OCI-LY3 (cell line): ENCODE data around the gene COL11A2.

Source experiments
- H2AFZ ChIP-seq: fragments of 200-600, 300-600 bp; shearing (Covaris generic); 2 replicates; pipeline ENCODE4 v1.6.0; 2014; ENCODE audit warnings: antibody characterized with exemption, low read depth, low read length
- H3K27ac ChIP-seq: fragments of 200-600, 300-600 bp; sonication (generic); 2 replicates; pipeline ENCODE4 v1.5.1; 2014; ENCODE audit warnings: mild to moderate bottlenecking, low read length, moderate library complexity, mixed read lengths
- H3K27me3 ChIP-seq: fragments of 200-600, 300-600 bp; sonication (generic); 2 replicates; pipeline ENCODE4 v1.6.1; 2014; ENCODE audit warnings: low read depth, low read length, mixed read lengths
- H3K36me3 ChIP-seq: fragments of 200-600, 300-600 bp; sonication (generic); replicated peaks from 2 replicates; pipeline ENCODE3; 2014; ENCODE audit warnings: low read depth, low read length, mixed read lengths
- H3K4me1 ChIP-seq: fragments of 300-600, 200-600 bp; sonication (generic); 2 replicates; pipeline ENCODE4 v1.6.1; 2014; ENCODE audit warnings: low read length, mixed read lengths
- H3K4me2 ChIP-seq: fragments of 200-600, 300-600 bp; sonication (generic); 2 replicates; pipeline ENCODE4 v1.6.1; 2014; ENCODE audit warnings: low read length, mixed read lengths
- H3K4me3 ChIP-seq: fragments of 300-600, 200-600 bp; sonication (generic); 2 replicates; pipeline ENCODE4 v1.5.1; 2014; ENCODE audit warnings: antibody characterized with exemption, mild to moderate bottlenecking, low read length, moderate library complexity
- H3K79me2 ChIP-seq: fragments of 300-600, 200-600 bp; shearing (Covaris generic); 2 replicates; pipeline ENCODE4 v1.6.1; 2014; ENCODE audit warnings: mild to moderate bottlenecking, low read length, mixed read lengths
- H3K9ac ChIP-seq: fragments of 300-600, 200-600 bp; shearing (Covaris generic); 2 replicates; pipeline ENCODE4 v1.6.0; 2014; ENCODE audit warnings: mild to moderate bottlenecking, low read length, moderate library complexity
- H3K9me3 ChIP-seq: fragments of 200-600, 300-600 bp; shearing (Covaris generic); 2 replicates; pipeline ENCODE4 v1.6.1; 2014; ENCODE audit warnings: low read length, mixed read lengths; ENCODE audit not compliant: insufficient read depth
- H4K20me1 ChIP-seq: fragments of 200-600, 300-600 bp; sonication (generic); 2 replicates; pipeline ENCODE4 v1.6.1; 2016; ENCODE audit warnings: low read length, mixed read lengths; ENCODE audit not compliant: insufficient read depth
- CTCF ChIP-seq: fragments of 200-600, 300-600 bp; sonication (generic); IDR thresholded peaks from 2 replicates; pipeline ENCODE4 v1.5.1; 2014; ENCODE audit warnings: antibody characterized with exemption, low read length, low read depth
- EZH2phosphoT487 ChIP-seq: fragments of 200-600 bp; shearing (Covaris generic); IDR thresholded peaks from 2 replicates; pipeline ENCODE4 v1.6.1; 2018; ENCODE audit warnings: antibody characterized with exemption, mixed run types, low read depth

The COL11A2 gene

GRCh38 chr6:33166363-33166762, 25.9 kb downstream of the COL11A2 start:
- no peak overlapping the region for H2AFZ ChIP-seq
- no peak overlapping the region for H3K9ac ChIP-seq
- no peaks in the 10 kb centered on the region for H4K20me1 ChIP-seq
- H3K4me2 ChIP-seq, result no peak overlapping the region
- no peaks in the 10 kb centered on the region for H3K9me3 ChIP-seq
- no peaks in the 10 kb centered on the region for H3K79me2 ChIP-seq
- peaks cover 20% of the 10 kb centered on the region for H3K4me1 ChIP-seq
- H3K4me3 ChIP-seq, result no peak overlapping the region
- no peaks in the 10 kb centered on the region for H3K27me3 ChIP-seq
- H3K27ac ChIP-seq, result no peak overlapping the region
- H3K36me3 ChIP-seq, result no peaks in the 10 kb centered on the region
- TF ChIP-seq EZH2phosphoT487 (no peak), CTCF (no peak)

- Histone ChIP-seq H3K36me3 (no peaks in the 10 kb centered on the region), H3K79me2 (no peaks in the 10 kb centered on the region), H2AFZ (no peak overlapping the region), H3K4me1 (peaks cover 25% of the 10 kb centered on the region), H3K4me2 (no peak overlapping the region), H3K27ac (no peak overlapping the region), H3K9me3 (no peaks in the 10 kb centered on the region), H4K20me1 (no peaks in the 10 kb centered on the region), H3K9ac (no peak overlapping the region), H3K4me3 (no peak overlapping the region), H3K27me3 (no peaks in the 10 kb centered on the region)
- TF ChIP-seq CTCF (no peak), EZH2phosphoT487 (no peak)
These were observed 26.5 kb downstream of the COL11A2 start for GRCh38 chr6:33165581-33166258.

- no peak overlapping the region for H3K4me2 ChIP-seq
- TF ChIP-seq CTCF (no peak), EZH2phosphoT487 (no peak)
- no peak overlapping the region for H2AFZ ChIP-seq
- H3K4me3 ChIP-seq, result no peak overlapping the region
- no peaks in the 10 kb centered on the region for H3K79me2 ChIP-seq
- H4K20me1 ChIP-seq, result no peaks in the 10 kb centered on the region
- no peaks in the 10 kb centered on the region for H3K27me3 ChIP-seq
- no peak overlapping the region for H3K9ac ChIP-seq
- no peaks in the 10 kb centered on the region for H3K9me3 ChIP-seq
- peaks cover 17% of the 10 kb centered on the region for H3K4me1 ChIP-seq
- no peaks in the 10 kb centered on the region for H3K36me3 ChIP-seq
- H3K27ac ChIP-seq, result no peak overlapping the region
These were observed 27.4 kb downstream of the COL11A2 start for GRCh38 chr6:33164665-33165373.

- TF ChIP-seq EZH2phosphoT487 (no peak), CTCF (no peak)
- no peak overlapping the region for H3K4me3 ChIP-seq
These were observed 28.1 kb downstream of the COL11A2 start for GRCh38 chr6:33164176-33164575.

More at GRCh38 chr6:33164176-33164575, 28.1 kb downstream of the COL11A2 start:
- Histone ChIP-seq H2AFZ (no peak overlapping the region), H4K20me1 (no peaks in the 10 kb centered on the region), H3K79me2 (no peaks in the 10 kb centered on the region), H3K4me1 (peaks cover 12% of the 10 kb centered on the region), H3K9ac (no peak overlapping the region), H3K36me3 (no peaks in the 10 kb centered on the region), H3K4me2 (no peak overlapping the region), H3K27me3 (no peaks in the 10 kb centered on the region), H3K9me3 (no peaks in the 10 kb centered on the region), H3K27ac (no peak overlapping the region)
